Middle frontal gyrus (tissue), 1 donor: ENCODE data around the gene TECTA.
"Not testable (repeated sequence)": the region's sequence is repeated elsewhere in the genome, so short reads cannot be mapped to it uniquely, and the experiment has no call there.

Experiments
- DNase-seq: peaks from one replicate; pipeline ENCODE4 v3.0.0-alpha.2; 2015; ENCODE audit warnings: low spot score; ENCODE audit errors: extremely low spot score

TECTA gene

DNA sequence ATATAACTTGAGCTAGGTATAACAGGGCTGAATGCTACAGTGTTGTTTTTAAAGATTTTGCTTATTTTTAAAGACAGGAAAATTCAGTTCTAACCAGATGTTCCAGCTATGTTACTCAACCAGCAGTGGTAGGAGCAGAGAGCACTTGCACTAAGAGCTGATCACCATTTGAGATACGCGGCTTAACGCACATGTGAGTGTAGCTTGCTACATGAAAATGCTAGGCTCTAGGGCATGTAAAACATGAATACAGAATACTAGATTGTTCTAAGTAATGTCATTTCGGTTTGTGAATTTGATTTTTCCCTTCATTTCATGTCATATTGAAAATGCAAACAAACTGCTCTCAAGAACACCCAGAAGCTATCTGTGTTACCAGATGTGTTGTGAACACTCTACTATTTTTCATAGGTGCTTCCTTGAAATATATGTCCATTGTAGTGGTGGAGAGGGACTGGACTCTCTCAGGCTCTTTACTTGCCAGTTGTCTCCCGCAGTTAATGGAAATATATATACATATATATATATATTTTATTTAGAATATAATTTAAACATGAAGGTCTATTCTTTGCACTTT lies 10.8 kb upstream of the TECTA start:
- no peak for DNase-seq

DNA sequence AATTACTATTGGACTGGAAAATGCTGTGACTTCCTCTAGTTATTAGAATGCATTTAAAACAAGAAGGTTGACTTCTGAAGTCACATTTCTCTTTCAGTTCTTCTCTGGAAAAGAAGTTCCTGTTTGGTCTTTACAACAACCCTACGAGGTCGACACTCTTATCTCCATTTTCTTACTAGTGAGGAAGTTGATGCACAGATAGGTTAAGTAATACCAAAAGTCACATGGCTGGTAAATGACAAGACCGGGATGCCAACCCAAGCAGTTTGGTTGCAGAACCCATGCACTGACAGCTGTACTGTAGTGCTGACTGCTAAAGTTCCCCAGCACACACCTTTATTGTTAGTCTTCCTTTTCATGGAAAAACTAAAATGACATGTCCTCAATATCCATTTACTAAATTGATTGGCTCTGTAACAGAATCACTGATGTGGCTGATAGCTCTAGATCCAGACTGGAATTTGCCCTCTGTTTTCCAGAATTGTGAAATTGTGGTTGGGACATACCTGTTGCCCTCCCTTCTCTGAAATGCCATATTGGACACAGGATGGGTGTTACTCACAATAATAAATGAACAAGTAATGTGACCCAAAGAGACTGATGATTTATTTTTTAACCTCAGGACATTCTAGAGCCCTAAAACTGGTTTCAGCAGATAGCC lies 9.4 kb upstream of the TECTA start:
- DNase-seq, result no peak

DNA sequence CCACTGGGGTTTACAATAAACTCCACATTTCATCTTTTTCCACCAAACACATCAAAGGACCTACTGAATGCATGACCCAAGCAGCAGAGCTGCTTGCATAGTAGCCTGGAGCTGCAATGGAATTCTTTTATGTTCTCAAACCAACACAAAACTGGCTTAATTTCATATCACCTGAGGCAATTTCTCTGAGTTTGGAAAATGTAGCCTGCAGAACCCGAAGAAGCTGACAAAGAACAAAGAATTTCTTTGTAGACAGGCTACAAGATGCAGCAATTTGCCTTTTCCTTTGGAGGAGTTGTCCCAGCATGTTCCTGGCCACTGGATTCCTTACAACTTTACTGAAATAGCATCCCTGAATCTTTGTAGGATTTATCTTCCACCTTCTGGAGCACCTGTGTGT lies 5.5 kb upstream of the TECTA start:
- no peak for DNase-seq

DNA sequence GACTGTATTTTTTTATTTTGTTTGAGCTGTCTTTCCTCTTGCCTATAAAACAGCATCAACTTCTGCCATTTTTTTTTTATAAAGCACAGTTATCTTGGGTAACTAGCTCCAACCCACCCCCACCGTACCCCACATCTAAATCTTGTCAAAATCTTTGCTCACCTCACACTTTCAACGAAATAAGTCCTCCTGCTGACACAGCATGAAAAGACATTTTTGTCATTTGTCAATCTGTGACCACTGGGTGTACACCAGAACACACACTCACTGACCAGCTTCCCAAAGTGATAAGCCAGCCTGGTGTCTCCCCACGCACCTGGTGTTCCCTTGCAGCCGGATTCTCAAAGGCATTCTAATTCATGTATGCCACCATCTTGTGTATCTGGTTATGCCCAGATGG lies 1.7 kb upstream of the TECTA start:
- no peak for DNase-seq

DNA sequence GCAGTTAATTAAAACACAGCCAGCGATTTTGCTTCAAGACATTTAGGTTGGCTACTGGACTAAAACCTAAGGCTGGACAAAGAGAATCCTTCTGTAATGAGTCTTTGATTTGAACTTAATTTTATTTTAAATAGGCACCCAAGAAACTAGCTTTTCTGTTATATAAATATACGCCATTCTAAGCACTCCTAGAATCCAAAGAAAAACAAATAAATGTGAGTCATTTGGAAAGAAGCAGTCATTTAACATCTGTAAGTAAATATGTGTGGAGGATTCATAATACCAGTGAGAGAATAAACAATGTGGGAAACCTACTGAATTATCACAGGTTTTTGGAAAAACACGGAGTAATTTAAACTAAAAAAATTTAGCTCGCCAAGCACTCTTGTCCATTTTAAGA lies 1.2 kb upstream of the TECTA start:
- DNase-seq, result no peak

DNA sequence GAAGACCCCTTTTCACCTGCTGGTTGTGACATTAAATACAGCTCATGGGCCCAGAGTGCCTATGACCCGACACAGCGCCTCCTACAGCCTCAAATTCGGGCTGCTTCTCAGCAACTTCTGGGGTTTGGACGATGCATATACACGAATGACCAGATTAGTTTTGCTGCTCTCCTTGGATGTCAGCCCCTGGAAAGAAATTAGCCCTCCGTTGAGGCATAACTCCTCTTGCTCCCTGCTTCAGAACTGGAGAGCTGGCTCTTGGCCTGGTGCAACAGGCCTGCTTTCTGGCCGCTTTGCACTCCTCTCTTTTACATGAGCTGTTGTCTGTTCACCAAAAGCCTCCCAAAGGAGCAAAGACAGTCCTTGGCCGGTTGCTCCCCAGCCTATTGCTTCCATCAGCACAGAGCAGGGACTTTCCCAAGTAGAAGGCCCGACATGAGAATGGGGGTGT lies 3.3 kb downstream of the TECTA start:
- no peak for DNase-seq

DNA sequence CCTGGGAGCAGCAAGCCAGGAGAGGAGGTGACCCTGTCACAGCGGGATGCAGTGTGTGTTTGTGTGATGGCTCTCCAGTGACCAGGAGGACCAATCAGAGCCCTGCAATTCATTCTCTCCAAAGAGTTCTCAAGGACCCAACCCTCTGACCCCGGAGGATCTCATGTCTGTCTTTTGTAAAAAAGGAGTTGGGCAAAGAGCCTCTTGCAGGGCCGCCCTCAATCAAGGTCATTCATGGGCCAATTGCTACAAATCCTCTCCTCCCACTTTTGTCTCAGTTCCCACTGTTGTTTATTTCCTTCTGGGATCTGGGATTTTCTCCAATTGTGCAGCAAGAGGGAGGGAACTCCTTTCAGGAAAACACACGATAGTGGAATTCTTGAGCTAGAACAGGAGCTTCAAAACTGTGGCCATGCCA lies 4.0 kb downstream of the TECTA start:
- no peak for DNase-seq

DNA sequence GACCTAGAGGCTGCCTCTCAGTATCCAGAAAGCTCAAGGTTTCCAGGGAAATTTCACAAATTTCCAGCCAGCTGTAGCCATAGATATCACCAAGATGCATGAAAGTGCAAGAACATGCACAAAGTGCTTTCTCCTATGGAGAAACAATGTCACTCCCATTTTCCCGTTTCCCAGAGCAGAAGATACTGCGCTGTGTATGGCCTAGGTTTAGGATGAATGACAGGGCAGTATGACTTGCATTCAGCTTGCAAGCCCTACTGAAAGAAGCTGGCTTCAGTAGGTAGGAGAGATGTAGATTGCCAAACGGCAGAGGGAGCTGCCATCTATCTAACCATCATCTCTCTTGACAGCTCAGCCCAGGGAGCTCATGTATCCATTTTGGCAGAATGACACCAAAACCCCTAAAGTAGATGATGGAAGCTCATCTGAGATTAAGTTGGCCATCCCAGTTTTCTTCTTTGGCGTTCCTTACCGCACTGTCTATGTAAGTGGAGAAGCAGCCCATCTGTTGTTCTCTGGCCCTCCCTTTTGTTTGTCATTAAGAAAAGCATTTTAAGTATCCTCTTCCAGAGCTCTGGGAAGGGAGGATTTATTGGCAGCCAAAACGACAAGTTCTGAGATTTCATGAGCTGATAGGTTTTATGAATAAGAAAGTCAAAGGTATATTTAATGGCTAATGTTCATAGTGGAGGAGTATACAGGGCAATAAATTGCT lies 4.6 kb downstream of the TECTA start:
- DNase-seq, result no peak

DNA sequence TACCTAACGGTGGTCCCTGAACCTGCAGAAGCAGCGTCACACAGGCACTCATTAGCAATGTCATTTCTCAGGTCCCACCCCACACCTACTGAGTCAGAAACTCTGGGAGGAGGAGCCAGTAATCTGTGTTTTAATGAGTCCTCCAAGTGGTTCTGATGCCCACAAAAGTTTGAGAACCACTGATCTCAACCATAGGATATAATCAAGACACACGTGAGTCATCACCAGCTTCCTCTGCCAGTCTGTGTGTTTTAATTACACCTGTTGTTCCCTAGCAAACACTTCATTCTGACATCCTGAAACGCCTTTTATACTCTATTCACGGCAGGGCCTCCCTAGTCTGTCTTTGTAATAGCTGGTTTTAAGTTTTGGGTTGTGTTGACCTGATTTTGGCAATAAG lies 5.8 kb downstream of the TECTA start:
- DNase-seq, result no peak

DNA sequence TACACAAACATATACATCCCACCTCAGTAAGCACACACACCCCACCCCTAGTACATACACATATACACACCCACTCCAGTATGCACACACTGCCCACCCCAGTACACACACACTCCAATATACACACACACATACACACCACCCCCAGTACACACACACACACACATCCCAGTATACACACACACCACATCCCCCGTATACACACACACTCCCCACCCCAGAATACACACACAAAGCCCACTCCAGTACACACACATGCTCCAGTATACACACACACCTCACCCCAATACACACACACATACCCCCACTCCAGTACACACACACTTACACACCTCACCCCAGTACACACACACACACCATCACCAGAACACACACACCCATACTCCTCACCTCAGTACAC lies 7.4 kb downstream of the TECTA start:
- no peak for DNase-seq

DNA sequence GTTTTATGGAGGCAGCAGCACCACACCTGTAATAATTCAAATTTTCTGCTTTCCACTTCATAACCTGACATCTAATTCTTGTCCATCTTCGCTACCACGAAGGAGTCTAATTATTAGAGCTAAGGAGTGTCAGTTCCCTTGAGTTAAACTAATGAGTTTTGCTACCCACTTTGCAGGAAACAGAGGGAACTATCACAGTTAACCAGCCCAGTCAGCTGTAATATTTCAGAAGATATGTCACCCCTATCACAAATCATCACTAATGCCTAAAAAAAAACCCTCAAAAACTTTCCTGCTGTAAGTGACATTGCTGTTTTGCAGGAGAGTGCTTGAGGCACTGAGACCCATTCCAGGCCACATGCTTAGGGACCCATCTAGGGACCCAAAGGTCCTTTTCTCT lies 8.4 kb downstream of the TECTA start:
- no peak for DNase-seq

DNA sequence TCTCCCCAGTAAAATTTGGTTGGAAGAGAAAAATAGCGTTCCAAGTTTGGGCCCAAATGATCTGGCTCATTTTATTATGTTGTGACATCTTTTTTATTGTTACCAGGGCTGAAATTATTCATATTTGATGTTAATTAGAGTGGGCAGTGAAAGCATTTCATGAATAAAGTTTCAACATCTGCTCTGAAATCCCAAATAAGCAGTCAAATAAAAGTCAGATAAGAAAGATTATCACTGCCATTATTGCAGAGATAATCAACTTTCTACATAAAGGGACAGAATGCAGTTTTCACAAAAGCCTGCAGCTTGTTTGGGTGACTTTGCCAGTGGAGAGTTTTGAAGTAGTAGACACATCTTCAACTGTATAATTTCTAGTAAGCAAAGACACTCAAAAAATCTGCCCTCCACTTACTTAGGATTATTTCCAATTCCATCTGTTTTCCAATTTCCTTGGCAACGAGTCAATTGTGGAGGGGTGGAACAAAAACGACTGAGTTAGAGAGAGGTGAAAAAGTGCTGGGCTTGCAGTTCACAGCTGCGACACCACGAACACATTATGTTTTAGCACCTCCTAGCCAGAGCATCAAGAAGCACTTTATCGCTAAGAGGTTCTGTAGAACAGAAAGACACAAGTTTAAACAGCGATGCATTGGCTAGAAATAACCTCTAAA lies 9.0 kb downstream of the TECTA start:
- DNase-seq, result no peak

DNA sequence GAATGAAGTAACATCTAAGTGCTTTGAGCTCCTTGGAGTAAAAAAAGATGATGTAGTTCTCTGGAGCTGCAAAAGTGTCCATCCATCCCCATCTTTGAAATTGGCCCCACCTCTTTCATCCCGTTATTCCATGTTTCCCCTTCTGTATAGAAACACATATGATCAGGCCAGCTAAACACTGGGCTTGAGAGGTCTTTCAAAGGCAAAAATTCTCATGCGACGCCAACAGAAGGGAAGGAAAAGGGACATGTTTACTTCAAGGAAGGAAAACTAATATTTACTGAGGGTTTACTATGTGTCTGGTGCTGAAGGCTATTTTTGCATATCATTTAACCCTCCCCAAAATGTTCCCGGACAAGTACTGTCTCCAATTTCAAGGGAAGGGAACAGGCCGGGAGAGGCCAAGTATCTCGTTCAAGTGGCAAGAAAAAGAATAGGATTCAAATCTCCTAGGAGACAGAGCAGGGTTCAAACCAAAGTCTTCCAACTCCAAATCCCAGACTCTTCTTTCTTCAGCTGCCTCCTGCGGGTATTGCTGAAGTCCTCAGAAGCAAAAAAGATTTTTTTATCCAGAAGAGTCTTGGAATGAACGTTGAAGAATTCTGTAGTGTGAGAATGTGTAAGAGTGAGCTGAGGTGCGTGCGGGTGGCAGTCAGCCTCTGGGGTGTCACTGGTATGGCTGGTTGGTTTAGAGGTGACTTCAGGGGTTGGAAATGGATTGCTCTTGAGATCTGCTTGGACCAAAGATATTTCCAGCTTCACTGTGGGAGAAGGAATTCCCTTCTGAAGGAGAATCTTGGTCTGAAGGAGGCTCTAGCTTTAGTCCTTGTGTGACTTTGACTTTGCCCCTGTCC lies 10.1 kb downstream of the TECTA start:
- no peak for DNase-seq

DNA sequence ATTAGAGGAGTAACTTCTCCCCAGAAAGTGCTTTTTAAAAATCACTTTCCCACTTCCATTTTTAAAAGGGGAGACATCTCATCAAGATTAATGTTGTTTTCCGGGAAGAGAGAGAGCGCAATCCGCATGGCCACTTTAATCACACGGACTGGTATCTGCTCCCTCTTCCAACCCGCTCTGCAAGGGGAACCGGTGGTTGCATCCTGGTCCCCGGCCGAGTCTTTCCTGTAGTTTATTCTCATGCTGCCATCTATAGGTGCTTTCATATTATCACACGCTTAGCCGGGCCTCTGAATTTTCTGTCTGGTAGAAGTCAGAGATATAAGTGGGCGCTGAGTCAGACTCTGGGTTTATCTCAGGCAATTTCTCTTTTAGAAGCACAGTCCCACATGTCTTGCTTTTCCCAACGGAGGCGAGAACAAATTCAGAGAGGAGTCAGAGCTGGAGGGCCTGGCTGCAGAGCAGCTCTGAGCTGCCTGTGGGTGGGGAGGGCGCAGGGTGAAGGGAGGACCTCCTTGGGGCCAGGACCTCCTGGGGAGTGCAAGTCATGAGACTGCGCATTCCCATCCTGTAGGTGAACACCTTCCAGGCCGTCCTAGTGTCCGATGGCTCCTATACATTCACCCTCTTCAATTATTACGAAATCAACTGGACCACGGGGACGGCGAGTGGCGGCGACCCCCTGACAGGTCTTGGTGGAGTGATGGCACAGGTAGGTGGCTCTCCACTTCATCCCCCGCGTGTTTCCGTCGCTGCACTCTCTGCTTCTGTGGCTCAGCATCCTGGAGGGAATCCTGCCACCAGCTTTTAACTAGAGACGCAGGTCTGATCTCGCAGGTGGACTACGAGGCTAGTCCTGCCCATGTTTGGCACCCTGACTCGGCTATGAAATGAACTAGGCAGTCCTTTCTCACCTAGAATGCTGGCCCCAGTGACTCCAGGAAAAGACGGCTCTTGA lies 11.7 kb downstream of the TECTA start:
- peak; percentile 80 for DNase-seq

DNA sequence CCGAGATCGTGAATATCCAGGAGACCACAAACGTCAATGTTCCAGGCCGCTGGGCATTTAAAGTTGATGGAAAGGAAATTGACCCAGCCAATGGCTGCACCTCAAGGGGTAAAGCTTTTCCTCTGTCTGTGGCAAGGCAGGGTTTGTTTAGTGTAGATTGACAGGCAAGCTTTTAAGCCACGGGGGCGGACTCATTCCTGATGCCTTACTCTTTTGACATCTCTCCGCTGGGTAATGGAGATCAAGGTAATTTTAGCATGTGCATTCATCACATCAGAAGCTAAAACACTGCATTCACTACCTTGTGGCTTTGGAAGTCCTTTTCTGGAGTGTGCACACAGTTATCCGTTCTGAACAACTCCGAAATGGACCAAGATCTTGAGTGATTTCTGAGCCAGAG lies 12.6 kb downstream of the TECTA start:
- DNase-seq, result no peak

DNA sequence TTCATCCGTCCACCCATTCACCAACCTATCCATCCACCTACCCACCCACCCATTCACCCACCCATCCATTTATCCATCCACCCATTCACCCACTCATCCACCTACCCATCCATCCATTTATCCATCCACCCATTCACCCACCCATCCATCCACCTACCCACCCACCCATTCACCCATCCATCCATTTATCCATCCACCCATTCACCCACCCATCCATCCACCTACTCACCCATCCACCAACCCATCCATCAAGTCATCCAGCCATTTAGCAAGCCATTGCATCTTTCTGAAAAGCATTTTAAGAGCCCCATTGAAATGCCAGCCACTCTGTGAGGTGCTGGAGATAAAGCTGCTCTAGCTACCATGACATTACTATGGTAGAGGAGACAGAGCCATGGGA lies 14.0 kb downstream of the TECTA start:
- not testable (repeated sequence) for DNase-seq

DNA sequence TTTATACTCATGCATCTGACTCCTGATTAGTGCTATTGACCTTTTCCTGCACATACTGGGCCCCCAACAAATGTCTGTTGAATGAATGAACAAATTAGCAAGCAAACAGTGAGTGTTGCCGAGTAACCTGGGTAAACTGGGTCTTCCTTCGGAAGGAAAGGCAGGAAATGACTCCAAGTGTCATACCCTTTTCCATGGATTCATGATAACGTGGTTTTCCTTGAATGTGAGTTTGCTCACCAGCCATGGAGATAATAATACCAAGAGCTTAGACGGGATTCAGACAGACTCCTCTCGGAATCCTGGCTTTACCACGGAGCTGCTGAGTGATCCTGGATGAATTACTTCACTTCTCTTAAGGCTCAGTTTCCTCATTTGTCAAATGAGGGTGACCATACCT lies 16.7 kb downstream of the TECTA start:
- no peak for DNase-seq

DNA sequence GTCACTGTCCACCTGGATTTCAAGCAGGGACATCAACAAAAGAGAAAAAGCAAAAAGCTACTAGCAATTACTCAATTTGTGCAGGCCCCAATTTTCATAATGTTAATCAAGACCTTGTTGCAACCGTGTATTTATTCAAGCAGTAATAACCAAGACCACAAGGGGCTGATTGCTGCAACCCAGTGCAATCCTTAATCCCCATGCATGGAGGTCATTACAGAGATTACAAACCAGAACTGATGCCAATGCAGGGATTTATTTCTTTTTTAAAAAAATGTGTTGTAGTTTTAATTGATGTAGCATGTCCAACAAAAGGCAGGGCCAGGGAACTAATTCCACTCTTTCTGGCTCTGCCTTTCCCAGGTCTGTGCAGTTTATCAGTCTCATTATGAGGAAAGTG lies 18.4 kb downstream of the TECTA start:
- no peak for DNase-seq

DNA sequence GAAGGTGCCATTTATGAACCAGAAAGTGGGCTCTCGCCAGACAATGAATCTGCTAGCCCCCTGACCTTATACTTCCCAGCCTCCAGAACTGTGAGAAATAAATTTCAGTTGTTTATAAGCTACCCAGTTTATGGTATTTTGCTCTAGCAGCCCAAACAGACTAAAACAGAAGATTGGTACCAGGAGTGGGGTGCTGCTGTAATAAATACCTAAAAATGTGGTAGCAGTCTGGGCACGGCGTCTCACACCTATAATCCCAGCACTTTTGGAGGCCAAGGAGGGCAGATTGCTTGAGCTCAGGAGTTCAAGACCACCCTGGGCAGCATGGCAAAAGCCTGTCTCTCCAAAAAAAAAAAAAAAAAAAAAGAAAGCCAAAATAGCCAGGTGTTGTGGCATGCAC lies 21.3 kb downstream of the TECTA start:
- no peak for DNase-seq

DNA sequence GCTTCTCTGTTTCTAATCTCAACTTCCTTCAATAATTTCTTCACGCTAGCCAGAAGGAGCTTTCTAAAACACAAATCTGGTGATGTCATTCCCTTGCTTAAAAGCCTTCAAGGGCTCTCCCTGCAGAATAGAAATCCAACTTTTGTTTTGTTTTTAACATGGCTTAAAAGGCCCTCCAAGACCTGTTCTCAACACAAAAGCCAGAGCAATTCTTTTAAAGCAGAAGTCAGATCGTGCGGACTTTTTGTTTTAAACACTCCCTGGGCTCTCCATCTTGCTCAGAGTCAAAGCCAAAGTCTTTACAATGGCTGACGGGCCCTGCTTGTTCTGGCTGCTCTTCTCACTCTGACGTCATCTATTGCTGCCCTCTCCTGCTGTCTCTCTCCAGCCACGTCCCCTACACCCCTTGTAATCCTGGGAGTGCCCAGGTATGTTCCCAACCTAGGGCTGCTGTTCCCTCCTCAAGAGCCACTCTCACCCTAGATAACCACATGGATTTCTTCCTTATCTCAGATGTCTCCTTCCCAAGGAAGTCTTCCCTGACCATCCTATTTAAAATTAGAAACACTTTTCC lies 22.5 kb downstream of the TECTA start:
- DNase-seq, result no peak
